Body of pancreas (tissue), 4 donors: ENCODE measurements around the gene SORCS2.

Experiments used
- POLR2A ChIP-seq, 3 donors: fragments of 450-650 bp; IDR thresholded peaks; one replicate each; pipeline ENCODE4 v1.6.1; 2016; ENCODE audit warnings: antibody characterized with exemption in 3 of 3, mild to moderate bottlenecking in 2 of 3
- TF ChIP-seq, protein P1 (sequence below), 7 experiments: fragments of 450-650 bp in 4 of 7; fragments of 200-600 bp in 3 of 7; sonication (generic) in 3 of 7; IDR thresholded peaks; one replicate each; pipeline ENCODE4 v1.5.1; 2016 to 2019; ENCODE audit warnings: antibody characterized with exemption in 7 of 7

DNA sequence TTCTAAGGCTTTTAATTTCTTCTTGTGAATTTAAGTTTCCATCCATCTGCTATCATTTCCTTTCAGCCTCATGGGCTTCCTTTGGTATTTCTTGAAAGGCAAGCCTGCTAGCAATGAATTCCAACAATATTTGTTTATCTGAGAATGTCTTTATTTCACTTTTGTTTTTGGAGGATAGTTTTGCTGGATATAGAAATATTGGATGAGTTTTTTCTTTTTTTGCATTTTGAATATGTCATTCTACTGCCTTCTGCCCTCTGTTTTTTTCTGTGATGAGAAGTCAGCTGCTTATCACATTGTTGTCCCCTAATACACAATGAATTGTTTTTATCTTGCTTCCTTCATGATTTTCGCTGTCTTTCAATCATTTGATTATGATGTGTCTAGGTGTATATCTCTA is 13.2 kb upstream of the SORCS2 start:
- TF ChIP-seq, protein P1, sequence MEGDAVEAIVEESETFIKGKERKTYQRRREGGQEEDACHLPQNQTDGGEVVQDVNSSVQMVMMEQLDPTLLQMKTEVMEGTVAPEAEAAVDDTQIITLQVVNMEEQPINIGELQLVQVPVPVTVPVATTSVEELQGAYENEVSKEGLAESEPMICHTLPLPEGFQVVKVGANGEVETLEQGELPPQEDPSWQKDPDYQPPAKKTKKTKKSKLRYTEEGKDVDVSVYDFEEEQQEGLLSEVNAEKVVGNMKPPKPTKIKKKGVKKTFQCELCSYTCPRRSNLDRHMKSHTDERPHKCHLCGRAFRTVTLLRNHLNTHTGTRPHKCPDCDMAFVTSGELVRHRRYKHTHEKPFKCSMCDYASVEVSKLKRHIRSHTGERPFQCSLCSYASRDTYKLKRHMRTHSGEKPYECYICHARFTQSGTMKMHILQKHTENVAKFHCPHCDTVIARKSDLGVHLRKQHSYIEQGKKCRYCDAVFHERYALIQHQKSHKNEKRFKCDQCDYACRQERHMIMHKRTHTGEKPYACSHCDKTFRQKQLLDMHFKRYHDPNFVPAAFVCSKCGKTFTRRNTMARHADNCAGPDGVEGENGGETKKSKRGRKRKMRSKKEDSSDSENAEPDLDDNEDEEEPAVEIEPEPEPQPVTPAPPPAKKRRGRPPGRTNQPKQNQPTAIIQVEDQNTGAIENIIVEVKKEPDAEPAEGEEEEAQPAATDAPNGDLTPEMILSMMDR (IDR thresholded peaks at IDR 0.05) = no peak
- TF ChIP-seq POLR2A (IDR thresholded peaks at IDR 0.05) = no peak
